Activated CD4-positive, CD25-positive, alpha-beta regulatory T cell treated with anti-CD3 and anti-CD28 coated beads, Interleukin-2, amount 50 U/mL, for 72 hours (primary cell): ENCODE results near the gene ACTN2.

Experiments used
- DNase-seq: peaks from one replicate; pipeline ENCODE4 v3.0.0; 2021

ACTN2 gene

DNA sequence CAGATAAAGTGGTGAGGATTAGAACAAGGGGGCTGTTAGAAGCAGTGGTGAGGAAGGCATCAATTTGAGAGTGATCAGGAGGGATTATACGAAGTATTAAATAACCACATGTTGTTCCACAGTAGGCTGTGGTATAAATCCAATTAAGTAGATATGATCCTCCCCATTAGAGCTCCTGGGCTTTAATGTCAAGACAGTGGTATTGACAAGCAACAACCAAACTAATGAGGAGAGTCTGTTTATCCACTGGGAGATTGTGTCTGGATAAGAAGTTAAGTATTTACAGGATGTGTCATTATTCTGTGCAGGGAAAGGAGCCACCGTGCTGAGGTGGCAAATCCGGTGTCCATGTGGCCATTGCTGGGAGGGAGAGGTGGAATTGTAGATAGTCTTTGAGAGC, 5.8 kb downstream of the ACTN2 start:
- DNase-seq, result no peak

DNA sequence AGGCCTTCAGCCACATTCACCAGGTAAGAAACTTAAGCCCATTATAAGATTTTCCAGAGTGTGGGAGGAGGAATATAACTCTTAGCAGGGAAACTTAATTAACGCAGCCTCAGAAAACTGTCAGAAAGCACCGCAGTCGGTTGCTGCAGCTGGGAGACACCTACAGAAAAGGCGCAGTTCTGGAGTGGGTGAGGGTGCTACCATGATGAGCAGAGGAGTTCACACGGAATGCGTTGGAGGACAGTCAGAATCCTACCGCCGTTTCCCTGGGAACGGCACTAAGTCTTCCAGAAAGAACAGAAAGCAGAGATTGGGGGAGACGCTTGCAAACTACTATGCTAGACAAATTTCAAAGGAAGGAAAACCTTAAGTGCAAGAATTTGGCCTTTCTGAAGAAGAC, 6.4 kb downstream of the ACTN2 start:
- DNase-seq, result no peak

DNA sequence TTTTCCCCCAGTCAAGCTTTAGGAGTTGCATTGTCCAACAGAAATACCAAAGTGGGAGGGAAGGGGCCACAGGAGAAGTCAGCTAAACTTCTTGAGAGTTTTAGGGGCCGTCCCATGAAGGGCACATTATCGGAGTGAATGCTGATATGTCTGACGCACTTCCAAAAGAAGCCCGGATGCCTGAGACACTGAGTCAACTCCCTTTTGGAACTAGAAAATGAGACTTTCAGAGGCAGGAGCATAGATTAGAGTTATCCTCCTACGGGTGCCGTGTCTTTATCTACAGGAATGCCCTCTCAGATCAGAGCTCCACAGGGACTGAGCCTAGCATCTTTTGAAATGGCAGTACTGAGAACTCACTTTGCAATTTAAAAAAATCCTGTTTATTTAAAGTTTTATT, 13.1 kb downstream of the ACTN2 start:
- DNase-seq, result no peak

DNA sequence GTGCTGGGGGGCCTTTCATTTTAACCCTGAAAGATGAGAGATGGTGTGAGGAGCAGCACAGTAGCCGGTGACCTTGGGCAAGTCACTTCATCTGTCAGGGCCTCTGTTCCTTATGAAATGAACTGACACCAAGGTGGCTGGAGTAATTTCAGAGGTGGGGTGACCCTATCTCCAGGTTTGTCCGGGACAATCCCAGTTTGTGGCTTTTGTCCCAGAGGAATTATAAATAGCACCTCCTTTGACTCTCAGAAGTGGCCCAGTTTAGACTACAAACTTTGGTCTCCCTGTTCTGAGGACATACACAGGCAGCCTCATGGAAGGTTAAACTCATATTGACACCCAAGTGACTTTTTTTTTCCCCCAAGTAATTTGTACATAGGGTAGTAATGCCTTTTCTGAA, 14.6 kb downstream of the ACTN2 start:
- DNase-seq, result no peak

DNA sequence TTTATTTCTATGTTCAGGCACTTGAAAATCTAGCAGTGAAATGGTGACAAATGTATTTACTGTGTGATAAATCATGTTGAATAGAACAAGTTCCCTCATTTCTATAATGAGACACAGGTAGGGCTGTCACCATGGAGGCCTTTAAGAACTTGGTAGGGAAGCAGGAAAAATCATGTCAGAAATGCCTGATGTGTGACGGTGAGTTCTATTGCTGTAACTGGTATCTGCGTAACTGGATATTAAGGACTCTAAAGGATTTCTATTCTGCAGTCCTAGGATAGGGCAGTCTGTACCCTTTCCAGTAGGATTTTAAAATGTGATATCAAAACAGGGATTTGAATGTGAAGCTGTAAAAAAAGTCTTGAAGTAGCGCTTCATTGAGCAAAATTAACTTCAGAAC, 15.5 kb downstream of the ACTN2 start:
- no peak for DNase-seq

DNA sequence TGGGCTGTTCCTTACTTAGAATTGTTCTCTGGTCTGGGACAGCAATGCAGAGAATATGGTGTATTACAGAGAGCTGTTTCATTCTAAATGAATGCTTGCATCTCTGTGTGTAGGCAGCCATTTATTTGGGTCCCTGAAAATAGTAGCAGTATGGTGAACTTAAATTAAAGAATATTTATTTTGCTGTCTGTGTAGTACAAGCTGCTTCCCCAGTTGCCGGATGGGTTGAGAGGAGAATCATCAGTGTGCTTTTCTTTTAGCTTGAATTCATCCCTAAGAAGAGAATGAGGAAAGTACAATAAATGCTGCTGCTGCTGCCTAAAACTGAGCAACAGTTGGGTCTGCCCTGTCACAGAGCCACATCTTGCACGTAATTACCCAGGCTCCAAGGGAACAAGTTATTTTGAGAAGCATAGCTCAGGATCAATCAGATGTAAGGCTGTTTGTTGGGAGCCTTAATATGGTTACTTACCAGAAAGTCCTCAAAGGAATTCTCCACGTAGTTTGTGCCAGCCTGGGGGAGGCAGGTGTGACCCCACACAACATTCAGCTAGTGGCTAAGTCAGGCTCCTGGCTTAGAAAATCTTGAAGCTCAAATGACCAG, 16.6 kb downstream of the ACTN2 start:
- DNase-seq, result no peak

DNA sequence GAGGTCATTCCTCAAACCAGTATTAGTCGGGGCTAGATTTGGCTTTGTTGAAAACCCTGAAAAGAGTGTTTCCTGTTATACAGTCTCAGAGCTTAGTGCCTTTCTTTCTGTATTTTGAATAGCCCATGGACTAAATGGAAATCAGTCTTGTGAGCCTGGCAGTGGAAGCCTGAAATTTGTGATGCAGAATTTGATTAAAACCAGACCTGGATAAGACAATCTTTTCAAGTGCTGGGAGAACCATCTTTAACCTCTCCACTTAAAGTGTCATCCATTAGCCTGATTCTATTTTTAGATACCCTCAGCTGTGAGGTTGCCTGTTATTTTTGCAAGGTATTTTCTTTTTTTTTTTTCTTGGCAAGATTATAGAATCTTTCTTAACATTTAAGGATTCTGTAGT, 19.5 kb downstream of the ACTN2 start:
- no peak for DNase-seq

DNA sequence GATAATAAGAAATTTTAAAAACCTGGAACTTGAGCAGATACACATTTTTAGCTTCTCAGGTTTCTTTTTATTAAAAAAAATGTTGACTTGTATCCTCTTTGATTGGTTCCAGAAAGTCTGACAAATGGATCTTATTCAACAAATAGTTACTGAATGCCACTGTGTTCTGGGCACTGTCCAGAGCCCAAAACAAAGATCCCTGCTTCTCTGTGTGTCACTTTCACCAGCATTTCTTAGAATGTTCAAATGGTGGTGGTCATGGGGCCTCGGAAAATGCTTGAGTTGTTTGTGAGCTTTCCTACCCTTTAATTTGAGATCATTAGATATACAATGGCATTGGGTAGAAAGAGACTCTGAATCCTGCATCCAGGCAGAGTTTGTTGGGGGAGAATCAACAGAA, 19.9 kb downstream of the ACTN2 start:
- no peak for DNase-seq

DNA sequence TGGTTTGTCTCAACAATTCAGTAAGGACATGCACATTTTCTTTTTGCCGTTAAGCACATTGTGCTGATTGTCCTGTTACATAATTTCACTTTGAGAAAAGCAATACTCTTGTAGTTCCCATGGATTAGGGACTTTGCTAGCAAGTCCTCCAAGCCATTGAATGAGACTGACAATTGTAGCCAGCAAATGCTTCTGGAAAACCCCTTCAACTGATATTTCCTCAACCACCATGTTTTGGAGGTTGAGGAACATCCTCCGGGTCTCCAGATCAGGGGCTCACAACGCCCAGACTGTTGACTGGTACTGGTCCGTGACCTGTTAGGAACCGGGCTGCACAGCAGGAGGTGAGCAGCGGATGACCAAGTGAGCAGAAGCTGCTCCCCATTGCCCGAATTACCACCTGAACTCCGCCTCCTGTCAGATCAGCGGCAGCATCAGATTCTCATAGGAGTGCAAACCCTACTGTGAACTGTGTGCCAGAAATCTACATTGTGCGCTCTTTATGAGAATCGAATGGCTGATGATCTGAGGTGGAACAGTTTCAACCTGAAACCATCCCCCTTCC, 24.1 kb downstream of the ACTN2 start:
- DNase-seq, result no peak

DNA sequence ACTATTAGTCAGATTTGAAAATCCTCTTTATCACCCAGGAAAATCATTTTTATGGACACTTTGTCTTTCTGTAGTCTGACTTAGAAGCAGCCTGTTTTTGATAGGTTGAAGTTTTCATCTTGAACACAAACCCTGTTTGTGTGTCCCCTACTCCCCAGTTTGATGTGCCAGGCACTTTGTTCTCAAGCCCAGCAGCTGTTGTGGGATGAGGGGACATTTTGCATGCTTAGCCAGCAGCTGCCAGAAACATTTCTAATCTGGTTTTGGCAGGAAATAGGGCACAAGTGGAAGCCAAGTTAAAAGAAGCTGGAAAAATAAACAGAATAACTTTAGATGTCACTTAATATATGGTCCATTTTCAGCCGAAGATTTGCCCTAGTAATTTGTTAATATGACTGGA, 29.9 kb downstream of the ACTN2 start:
- DNase-seq, result no peak

DNA sequence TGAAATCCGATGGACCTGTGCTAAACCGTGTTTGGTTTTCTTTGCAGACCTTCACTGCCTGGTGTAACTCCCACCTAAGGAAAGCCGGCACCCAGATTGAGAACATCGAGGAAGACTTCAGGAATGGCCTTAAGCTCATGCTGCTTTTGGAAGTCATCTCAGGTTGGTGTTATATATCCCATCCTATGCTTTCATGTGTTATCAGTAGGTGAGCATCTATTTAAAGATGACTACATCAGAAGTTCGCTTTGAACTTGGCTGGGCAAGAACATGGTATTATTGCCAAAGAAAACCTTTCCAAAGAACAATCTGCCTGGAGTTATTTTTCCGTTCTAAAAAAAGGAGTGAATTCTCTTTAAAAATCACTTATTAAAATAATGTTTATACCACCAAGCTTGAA, 31.5 kb downstream of the ACTN2 start:
- DNase-seq, result no peak

DNA sequence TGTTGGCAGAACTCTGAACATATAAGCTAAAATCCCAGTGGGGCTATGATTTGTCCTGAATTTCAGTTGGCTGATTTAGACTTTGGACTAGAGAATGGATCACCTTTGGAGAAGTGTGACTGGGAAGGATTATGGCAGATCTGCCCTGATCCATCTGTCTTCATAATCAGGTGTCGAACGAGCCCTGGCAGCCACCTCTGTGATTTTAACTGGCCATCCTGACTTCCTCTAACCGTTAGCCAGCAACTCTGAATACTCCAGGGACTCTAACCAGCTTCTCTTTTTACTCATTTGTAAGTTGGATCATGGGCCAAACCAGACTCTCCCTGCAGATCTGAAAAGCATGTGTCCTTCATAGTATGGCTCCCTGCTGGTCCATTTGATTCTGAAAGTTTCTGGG, 32.0 kb downstream of the ACTN2 start:
- no peak for DNase-seq

DNA sequence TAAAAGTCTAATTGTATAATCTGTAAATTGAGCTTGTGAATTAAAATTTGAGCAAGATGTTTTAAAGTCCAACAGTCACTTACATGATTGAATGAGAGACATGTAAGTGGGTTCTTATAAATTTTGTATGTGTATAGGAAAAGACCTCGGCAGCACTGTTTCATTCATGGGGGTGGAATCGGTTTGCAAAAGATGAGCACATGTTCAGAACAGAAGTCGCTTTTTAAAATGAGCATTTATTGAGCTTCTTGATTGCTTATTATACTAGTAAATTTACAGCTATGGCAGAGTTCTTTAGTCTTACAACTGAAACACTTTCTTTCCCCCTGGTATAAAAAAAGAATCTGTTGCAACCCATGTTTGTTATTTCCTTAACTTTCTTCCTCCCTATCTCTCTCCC, 33.9 kb downstream of the ACTN2 start:
- no peak for DNase-seq

DNA sequence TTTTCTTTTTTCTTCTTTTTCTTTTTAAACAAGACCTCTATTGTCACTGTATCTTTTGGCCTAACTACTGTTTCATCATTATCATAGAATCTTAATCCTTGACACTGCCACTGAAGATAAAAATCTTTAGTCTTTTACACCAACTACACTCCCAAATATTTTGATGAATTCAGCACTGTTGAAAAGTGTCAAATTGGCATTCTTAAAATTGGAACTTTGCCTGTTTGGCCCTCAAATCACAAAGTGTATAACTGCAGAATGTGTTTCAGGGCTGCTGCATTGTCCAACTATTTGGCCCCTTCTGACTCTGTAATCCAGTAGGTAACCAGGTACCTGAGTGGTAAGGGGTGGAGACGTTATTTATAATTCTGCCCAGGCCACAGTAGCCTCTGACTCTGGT, 34.3 kb downstream of the ACTN2 start:
- no peak for DNase-seq

DNA sequence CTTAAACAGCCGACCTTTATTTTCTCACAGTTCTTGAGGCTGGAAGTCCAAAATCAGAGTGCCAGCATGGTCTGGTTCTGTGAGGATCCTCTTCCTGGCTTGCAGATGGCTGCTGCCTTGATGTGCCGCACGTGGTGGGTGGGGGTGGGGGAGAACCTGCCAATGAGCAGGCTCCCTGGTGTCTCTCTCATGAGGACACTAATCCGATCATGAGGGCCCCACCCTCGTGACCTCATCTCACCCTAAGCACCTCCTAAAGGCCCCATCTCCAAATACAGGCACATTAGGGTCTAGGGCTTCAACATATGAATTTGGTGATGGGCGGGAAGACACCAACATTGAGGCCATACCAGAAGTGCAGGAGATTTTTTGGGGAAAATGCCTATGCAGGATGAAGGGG, 37.8 kb downstream of the ACTN2 start:
- DNase-seq, result no peak

DNA sequence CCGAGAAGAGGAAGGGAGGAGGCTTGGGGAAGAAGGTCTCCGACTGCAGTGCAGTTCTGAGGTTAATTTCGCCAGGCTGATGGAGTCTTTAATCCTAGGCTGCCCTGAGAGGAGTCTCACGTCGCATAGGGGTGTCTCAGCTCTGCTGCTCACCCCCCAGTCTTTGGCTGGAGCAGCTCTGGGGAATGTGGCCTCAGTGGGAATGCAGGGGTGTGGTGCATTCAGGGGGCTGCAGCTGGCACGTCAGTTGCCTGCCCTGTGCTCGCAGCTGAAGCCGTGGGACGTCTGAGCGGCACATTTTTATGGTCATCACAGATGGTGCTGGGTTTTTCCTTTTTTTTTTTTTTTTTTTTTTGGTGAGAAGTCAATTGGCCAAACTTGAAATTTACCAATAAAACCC, 38.2 kb downstream of the ACTN2 start:
- DNase-seq, result no peak

DNA sequence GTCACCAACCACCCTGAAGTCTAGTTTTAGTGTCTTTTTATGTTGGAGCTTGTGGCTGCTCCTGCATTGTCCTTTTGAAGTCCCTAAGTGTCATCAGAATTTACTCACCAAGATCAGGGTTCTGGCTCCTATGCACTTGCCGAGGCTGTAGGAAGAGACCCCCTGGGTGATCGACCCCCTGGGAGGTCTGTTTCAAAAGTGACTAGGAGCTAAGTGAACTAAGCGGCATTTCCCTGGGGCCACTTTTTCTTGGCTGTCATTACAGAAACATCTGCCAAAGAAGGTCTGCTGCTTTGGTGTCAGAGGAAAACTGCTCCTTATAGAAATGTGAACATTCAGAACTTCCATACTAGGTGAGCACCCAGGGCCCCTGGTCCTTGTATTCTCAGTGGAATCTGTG, 39.4 kb downstream of the ACTN2 start:
- DNase-seq, result no peak

DNA sequence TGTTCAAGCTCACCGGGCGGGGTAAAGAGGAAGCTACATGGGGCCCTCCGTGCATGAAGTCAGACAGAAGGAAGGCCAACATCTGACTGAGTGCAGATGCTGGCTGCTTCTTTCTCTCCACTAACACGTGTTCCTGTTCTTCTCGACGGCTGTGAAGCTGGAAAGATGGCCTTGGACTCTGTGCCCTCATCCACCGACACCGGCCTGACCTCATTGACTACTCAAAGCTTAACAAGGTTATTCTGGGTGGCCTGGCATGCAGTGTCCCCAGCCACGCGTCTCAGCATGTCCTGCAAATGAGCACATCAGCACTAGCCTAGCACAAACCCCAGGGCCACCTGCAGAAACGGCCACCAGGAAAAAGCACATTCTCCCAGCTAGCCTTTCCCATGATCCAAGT, 41.2 kb downstream of the ACTN2 start:
- no peak for DNase-seq

DNA sequence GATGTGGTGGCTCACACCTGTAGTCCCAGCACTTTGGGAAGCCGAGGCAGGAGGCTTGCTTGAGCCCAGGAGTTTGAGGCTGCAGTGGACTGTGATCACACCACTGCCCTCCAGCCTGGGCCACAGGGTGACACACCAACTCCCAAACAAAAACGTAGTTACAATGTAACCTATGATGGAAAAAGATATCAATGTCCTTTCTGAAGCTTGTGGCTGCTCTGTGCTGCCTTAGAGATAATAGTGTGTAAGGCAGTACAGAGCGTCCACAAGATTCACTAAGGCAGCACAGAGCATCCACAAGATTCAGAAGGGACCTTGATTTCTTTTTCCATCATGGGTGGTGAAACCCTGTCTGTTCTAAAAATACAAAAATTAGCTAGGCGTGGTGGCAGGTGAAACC, 42.5 kb downstream of the ACTN2 start:
- no peak for DNase-seq

DNA sequence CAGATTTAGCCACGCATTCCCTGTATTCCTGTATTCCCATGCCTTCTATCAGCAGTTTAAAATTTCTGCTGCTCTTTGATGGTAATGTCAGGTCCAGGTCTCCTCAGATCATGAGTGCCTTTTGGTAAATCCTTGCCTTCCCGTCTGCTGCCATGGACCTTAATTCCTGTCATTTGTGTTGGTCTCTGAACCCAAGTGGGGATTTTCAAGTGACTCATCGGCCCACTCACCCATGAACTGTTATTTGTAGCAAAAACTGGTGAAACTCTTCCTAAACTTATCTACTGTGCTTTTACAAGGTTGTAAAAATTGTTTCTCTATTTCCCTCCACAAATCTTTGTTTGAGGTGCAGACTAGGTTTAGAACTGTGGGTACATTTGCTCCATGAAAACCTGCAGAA, 47.4 kb downstream of the ACTN2 start:
- no peak for DNase-seq

DNA sequence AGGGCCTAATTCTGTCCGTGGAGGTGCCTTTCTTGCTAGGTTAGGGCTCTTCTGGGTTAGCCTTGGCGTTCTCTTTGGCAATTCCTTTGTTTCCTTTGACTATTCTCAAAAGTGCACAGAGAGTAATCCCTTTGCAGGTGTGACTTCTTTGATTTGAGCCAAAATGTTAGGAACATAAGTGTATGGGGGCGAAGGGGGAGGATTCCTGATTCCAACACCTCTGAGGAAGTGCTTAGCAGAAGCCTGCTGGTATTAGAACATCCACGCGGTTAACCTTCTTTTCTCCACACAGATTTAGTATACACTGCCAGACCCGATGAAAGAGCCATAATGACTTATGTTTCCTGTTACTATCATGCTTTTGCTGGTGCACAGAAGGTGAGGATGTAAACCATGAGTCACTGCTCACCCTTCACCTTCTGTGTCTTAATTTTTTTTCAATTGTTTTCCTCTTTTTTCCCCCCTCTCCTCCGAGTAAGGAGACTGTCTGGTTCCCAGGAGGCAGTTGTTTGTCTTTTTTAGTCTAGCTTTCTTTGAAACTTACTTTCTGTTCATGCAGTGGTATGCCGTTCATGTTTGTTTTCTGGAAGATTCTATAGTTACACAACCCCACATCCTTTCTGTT, 48.0 kb downstream of the ACTN2 start:
- no peak for DNase-seq

DNA sequence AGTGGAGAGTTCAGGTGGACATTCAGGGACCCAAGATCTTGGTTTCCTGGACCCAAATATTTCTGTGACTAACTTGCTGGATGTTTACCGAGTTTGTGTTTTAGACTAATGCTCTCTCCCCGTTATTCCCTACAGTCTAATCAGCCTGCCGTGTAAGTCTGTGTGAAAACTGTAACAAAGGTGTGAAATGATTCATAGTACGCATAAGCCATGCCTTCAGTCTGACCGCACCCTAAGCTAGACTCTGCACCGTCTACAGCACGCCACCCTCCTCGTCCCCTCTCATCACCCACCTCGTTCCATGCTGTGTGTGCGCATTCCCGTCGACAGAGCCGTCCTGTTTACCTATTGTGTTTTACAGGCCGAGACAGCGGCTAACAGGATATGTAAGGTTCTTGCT, 50.5 kb downstream of the ACTN2 start:
- DNase-seq, result no peak

DNA sequence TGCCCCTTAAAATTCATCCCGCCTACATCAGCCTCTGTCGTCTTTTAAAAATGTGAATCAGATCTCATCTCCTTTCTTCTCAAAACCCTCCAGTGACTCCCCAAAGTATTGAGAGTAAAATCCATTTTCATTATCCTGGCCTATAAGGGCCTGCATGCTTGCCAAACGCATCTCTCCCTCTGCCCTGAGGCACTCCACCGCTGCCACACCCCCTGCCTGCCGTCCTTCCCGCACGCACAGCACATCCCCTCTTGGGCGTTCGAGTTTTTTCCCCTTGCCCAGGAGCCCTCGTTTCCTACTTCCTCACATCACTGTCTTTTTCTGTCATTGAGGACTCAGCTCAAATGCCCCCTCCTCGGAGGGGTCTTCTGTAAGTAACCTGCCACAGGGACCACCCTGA, 55.5 kb downstream of the ACTN2 start:
- no peak for DNase-seq

DNA sequence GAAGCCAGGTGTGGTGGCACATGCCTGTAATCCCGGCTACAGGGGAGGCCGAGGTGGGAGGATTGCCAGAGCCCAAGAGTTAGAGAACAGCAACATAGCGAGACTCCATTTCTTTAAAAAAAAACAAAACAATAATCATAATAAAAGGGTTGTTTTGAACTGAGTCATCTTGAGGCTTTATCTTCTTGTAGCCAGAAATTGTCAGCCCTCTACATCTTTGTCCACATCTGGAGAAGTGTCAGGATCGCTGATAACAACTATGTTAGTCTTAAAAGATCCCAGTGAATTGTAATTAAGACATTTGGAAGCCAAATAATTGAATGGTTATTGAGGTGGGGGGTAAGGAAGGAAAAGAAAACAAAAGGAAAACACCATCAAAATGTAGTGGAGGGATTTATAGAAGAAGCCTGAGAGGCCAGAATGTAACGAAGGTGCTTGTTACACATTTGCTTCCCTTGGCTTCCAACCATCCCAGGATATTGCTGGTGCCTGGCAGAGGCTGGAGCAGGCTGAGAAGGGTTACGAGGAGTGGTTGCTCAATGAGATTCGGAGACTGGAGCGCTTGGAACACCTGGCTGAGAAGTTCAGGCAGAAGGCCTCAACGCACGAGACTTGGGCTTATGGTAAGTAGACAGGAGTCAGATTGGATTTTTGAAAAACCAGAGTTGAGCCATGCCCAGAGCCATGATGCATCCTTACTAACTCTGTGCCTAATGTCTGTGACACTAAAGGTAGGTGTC, 56.3 kb downstream of the ACTN2 start:
- DNase-seq, result no peak

DNA sequence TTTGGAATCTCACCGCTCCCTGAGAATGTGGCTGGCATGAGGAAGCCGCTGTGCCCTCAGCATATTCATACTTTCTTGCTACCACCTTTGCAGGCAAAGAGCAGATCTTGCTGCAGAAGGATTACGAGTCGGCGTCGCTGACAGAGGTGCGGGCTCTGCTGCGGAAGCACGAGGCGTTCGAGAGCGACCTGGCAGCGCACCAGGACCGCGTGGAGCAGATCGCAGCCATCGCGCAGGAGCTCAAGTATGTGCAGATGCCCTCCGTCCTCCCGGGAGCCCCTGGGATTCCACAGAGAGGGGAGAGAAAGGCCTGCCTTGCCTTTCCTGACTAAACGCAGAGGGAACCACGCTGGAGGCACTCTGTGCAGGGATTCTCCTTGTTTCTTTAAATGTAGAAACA, 58.2 kb downstream of the ACTN2 start:
- DNase-seq, result no peak
